NOMO-1 (cell line): ENCODE results near the gene ILRUN.
"Not testable (repeated sequence)": the region's sequence is repeated elsewhere in the genome, so short reads cannot be mapped to it uniquely, and the experiment has no call there.

Experiments
- DNase-seq, 2 experiments: peaks; one replicate each; lab custom pipeline; 2025; ENCODE audit not compliant: unreplicated experiment in 2 of 2; lab: John Stamatoyannopoulos, UW

The ILRUN gene

GRCh38 chr6:34697904-34698559, 1.5 kb upstream of the ILRUN start:
- DNase-seq: no peak

GRCh38 chr6:34697544-34697836, 923 bp upstream of the ILRUN start:
- DNase-seq: peak in 1 of 2 experiments; percentile 12

- peak in 1 of 2 experiments; percentile 49 for DNase-seq
Observed at GRCh38 chr6:34696189-34696738, 303 bp downstream of the ILRUN start.

- no peak for DNase-seq
Observed at GRCh38 chr6:34695729-34696188, 808 bp downstream of the ILRUN start.

DNA sequence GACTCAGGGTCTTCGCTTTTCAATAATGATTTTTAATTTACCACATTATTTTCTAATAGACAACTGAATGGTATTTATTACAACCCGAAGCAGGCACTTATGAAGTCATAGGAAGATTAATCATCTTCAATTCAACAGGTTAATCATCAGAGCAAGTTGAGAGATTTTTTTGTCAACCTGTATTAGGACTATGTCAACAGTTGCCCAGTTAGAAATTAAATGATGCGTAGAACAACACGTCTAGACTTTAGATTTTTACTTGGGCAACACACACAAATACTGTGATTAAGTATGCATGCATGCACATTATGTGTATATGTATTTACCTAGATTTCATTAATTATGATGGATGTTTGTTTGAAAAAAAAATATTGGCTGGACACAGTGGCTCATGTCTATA, 4.3 kb downstream of the ILRUN start:
- DNase-seq: no peak

GRCh38 chr6:34689742-34690141, 6.8 kb downstream of the ILRUN start:
- no peak for DNase-seq

DNA sequence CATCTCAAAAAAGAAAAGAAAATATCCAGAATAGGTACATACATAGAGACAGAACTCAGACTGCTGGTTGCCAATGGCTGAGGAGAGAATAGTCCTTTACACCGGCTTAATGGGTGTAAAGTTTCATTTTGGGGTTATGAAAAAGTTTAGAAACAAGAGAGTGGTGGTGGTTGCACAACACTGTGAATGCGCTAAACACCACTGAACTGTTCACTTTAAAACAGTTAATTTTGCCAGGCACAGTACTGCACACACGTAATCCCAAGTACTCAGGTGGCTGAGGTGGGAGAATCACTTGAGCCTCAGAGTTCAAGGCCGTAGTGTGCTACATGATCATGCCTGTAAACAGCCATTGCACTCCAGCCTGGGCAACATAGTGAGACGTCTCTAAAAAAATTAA, 7.6 kb downstream of the ILRUN start:
- DNase-seq: peak; percentile 12 to 20

GRCh38 chr6:34684919-34685318, 11.6 kb downstream of the ILRUN start:
- DNase-seq: no peak

- DNase-seq: no peak
Observed at GRCh38 chr6:34684364-34684763, 12.2 kb downstream of the ILRUN start.

DNA sequence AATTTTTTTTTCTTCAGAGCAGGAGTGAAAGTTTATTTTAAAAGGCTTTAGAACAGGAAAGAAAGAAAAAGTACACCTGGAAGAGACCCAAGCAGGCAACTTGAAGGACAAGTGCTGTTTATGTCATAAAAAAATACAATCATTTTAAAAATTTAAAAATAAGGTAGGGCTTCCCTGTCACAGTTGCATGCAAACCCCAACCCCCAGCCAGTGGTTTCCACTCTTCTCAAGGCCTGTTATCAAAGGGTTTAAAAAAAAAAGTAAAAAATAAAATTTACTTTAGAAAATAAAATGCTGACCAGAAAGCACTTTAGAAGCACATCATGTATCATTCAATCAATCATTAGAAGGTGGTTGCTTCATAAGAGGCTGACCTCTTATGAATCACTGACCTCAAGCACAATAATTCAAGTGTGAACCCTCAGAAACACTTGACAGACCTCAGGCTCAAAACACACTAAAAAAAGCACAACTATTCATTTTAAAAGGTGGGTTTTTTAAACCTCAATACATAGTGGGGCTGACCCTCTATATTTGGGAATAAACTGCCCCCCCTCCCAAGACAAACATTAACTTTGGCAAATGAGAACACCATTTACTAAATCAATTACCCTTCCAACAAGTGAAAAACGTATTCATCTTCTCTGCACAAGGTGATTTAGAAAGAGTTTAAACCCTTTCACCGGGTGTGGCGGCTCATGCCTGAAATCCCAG, 15.6 kb downstream of the ILRUN start:
- DNase-seq: peak in 1 of 2 experiments; percentile 55

DNA sequence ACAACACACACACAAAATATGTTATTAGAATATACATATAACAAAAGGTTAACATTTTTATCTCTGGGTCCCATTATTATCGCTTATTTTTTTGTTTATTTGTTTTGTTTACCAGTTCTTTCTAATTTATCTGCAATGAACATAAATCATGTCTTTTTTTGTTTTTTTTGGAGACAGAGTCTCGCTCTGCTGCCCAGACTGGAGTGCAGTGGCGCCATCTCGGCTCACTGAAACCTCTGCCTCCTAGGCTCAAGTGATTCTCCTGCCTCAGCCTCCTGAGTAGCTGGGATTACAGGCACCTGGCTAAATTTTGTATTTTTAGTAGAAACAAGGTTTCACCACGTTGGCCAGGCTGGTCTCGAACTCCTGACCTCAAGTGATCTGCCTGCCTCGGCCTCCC, 16.3 kb downstream of the ILRUN start:
- DNase-seq: not testable (repeated sequence)

DNA sequence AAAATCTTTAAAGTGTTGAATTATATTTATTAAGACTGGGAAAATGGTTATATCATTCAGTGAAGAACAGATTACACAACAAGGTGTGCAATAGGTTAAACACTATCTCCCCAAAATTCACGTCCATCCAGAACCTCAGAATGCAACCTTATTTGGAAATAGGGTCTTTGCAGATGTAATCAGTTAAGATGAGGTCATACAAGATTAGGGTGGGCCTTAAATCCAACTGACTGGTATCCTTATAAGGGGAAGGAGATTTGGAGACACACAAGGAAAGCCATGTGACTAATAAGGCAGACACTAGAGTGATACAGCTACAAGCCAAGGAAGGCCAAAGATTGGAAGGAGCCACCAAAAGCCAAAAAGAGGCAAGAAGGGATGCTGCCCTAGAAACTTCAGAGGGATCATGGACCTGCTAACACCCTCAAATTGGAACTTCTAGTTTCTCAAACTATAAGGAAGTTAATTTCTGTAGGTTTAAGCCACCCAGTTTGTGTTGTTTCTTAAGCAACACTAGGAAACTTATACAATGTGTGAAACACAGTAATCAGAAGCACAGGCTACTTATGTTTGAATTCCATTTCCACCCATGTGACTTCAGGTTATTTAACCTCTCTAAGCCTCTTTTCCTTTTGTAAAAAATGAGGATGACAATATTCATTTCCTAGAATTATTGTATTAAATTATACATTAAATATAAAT, 16.9 kb downstream of the ILRUN start:
- DNase-seq: peak in 1 of 2 experiments; percentile 67

- no peak for DNase-seq
Observed at GRCh38 chr6:34676140-34676539, 20.4 kb downstream of the ILRUN start.

GRCh38 chr6:34674930-34675329, 21.6 kb downstream of the ILRUN start:
- DNase-seq: not testable (repeated sequence)

- DNase-seq: no peak
Observed at GRCh38 chr6:34674268-34674639, 22.3 kb downstream of the ILRUN start.

- no peak for DNase-seq
Observed at GRCh38 chr6:34673064-34673463, 23.5 kb downstream of the ILRUN start.

GRCh38 chr6:34672657-34673043, 23.9 kb downstream of the ILRUN start:
- no peak for DNase-seq

- DNase-seq: peak; percentile 50 to 72
Observed at GRCh38 chr6:34671801-34672656, 24.5 kb downstream of the ILRUN start.

DNA sequence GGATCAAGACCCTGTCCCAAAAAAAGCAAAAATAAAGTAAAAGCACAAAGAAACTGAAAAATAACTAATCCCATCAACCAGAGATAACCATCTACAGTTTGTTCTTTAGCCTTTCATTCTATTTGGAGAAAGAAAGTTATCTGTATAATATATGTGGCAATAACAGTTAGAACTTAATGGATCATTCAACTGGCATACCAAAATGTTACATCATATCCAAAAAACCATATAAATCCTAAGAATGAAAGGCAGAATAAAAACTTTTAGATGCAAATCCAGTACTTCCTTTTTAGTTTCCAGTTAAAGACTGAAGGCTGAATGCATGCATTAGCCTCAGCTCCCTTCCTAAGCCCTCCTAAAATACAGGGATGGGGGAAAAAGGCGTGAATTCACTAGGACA, 25.2 kb downstream of the ILRUN start:
- peak in 1 of 2 experiments; percentile 32 for DNase-seq

DNA sequence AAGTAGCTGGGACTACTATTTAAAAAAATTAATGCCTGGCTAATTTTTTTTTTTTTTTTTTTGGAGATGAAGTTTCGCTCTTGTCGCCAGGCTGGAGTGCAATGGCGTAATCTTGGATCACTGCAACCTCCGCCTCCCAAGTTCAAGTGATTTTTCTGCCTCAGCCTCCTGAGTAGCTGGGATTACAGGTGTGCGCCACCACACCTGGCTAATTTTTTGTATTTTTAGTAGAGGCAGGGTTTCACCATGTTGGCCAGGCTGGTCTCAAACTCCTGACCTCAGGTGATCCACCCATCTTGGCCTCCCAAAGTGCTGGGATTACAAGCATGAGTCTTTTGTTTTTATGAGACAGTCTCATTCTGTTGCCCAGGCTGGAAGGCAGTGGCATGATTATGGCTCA, 27.8 kb downstream of the ILRUN start:
- not testable (repeated sequence) for DNase-seq
